CD14-positive monocyte (primary cell): ENCODE results near the gene RAMP1. TPM values are rescaled to one million over a fixed set of nuclear protein-coding genes. Genes with fewer than 3 reads are reported as not detected.

ENCODE experiments used
- DNase-seq, 3 donors: peaks; one replicate each; pipeline ENCODE4 v3.0.0-alpha.2; 2011 to 2022
- H2AFZ ChIP-seq: 2 replicates; pipeline ENCODE4 v1.6.0; 2012; ENCODE audit warnings: mild to moderate bottlenecking, low read depth, low read length, inconsistent platforms; ENCODE audit not compliant: insufficient read depth, poor library complexity, severe bottlenecking
- H3K27ac ChIP-seq, 2 donors: 1 replicate in 1 of 2; 2 replicates in 1 of 2; pipeline ENCODE4 v1.5.1; 2012 to 2013; ENCODE audit warnings: low read length in 2 of 2, control low read depth in 1 of 2, inconsistent platforms in 1 of 2, low read depth in 1 of 2, mild to moderate bottlenecking in 1 of 2
- H3K27me3 ChIP-seq, 2 donors: one replicate each; pipeline versions ENCODE4 v1.6.0 to v1.6.1; 2011 to 2013; ENCODE audit warnings: low read length in 2 of 2; ENCODE audit not compliant: control insufficient read depth in 2 of 2, insufficient read depth in 2 of 2
- H3K36me3 ChIP-seq, 2 donors: replicated peaks in 1 of 2; 1 replicate in 1 of 2; 2 replicates in 1 of 2; pipeline versions ENCODE4 v1.5.1 to v1.6.1; 2012 to 2013; ENCODE audit warnings: low read length in 2 of 2, control low read depth in 1 of 2, inconsistent platforms in 1 of 2, mild to moderate bottlenecking in 1 of 2; ENCODE audit not compliant: insufficient read depth in 2 of 2, control insufficient read depth in 1 of 2
- H3K4me1 ChIP-seq, 2 donors: 1 replicate in 1 of 2; 2 replicates in 1 of 2; pipeline versions ENCODE4 v1.5.1 to v1.6.1; 2012 to 2013; ENCODE audit warnings: low read length in 2 of 2, control low read depth in 1 of 2, inconsistent platforms in 1 of 2, mild to moderate bottlenecking in 1 of 2, moderate library complexity in 1 of 2; ENCODE audit not compliant: insufficient read depth in 2 of 2, control insufficient read depth in 1 of 2
- H3K4me2 ChIP-seq: replicated peaks from 2 replicates; pipeline ENCODE3; 2012; ENCODE audit warnings: low read length, moderate library complexity, mild to moderate bottlenecking; ENCODE audit not compliant: poor library complexity, severe bottlenecking; ENCODE audit errors: extremely low read depth
- H3K4me3 ChIP-seq, 3 experiments: fragments of 200-600 bp in 1 of 3; sonication (generic) in 1 of 3; replicated peaks in 1 of 3; 1 replicate in 2 of 3; 2 replicates in 1 of 3; pipeline ENCODE4 v1.5.1; 2011 to 2013; ENCODE audit warnings: low read length in 3 of 3, mild to moderate bottlenecking in 3 of 3, control low read depth in 2 of 3, low read depth in 2 of 3, inconsistent platforms in 1 of 3, moderate library complexity in 1 of 3
- H3K79me2 ChIP-seq: 2 replicates; pipeline ENCODE4 v1.6.0; 2012; ENCODE audit warnings: mild to moderate bottlenecking, control low read depth, inconsistent platforms, low read length, moderate library complexity; ENCODE audit not compliant: insufficient read depth
- H3K9ac ChIP-seq: 2 replicates; pipeline ENCODE4 v1.6.0; 2017; ENCODE audit warnings: low read length, mild to moderate bottlenecking; ENCODE audit not compliant: insufficient read depth, poor library complexity, severe bottlenecking
- H3K9me3 ChIP-seq, 2 donors: replicated peaks in 1 of 2; 1 replicate in 1 of 2; 2 replicates in 1 of 2; pipeline versions ENCODE4 v1.5.1 to v1.6.1; 2012 to 2013; ENCODE audit warnings: low read length in 2 of 2, control low read depth in 1 of 2; ENCODE audit not compliant: control insufficient read depth in 1 of 2, insufficient read depth in 1 of 2
- H4K20me1 ChIP-seq: 2 replicates; pipeline ENCODE4 v1.6.0; 2012; ENCODE audit warnings: mild to moderate bottlenecking, low read length, control low read depth, moderate library complexity; ENCODE audit not compliant: insufficient read depth
- H3K27ac Mint-ChIP-seq, 7 donors: one replicate each; pipeline ENCODE4 v1.8.0; 2020; ENCODE audit warnings: mild to moderate bottlenecking in 7 of 7, mixed read lengths in 7 of 7, moderate library complexity in 6 of 7, inconsistent platforms in 2 of 7
- H3K27me3 Mint-ChIP-seq, 3 donors: one replicate each; pipeline ENCODE4 v1.8.0; 2021 to 2022; ENCODE audit warnings: low read depth in 3 of 3, mild to moderate bottlenecking in 3 of 3, mixed read lengths in 3 of 3, moderate library complexity in 3 of 3, inconsistent platforms in 1 of 3
- H3K36me3 Mint-ChIP-seq, 2 donors: one replicate each; pipeline ENCODE4 v1.8.0; 2020; ENCODE audit warnings: mixed read lengths in 2 of 2, inconsistent platforms in 1 of 2, mild to moderate bottlenecking in 1 of 2
- H3K4me1 Mint-ChIP-seq: one replicate; pipeline ENCODE4 v1.8.0; 2020; ENCODE audit warnings: mild to moderate bottlenecking, mixed read lengths
- H3K4me3 Mint-ChIP-seq, 2 donors: one replicate each; pipeline ENCODE4 v1.8.0; 2020; ENCODE audit warnings: mild to moderate bottlenecking in 2 of 2, mixed read lengths in 2 of 2, moderate library complexity in 1 of 2
- H3K9me3 Mint-ChIP-seq, 7 donors: one replicate each; pipeline ENCODE4 v1.8.0; 2020 to 2022; ENCODE audit warnings: mixed read lengths in 7 of 7, mild to moderate bottlenecking in 6 of 7, moderate library complexity in 6 of 7, inconsistent platforms in 2 of 7
- WGBS: methylation state at CpG from one replicate; pipeline ENCODE4 v1.1.5; 2013; ENCODE audit warnings: missing lambda C conversion rate; ENCODE audit not compliant: insufficient coverage; 5-methylcytosine and 5-hydroxymethylcytosine counted together
- intact Hi-C, 2 donors: fragments of 100-400 bp; cut with micrococcal nuclease; formaldehyde crosslinking; loops; one replicate each; pipeline versions ENCODE4 v1.15.0 to v1.15.1; 2023
- polyA plus RNA-seq, 3 donors: library from polyadenylated mRNA; depleted of rRNA in 1 of 3; unstranded in 2 of 3; stranded (reverse) in 1 of 3; fragments of 300-500 nt in 2 of 3; fragments of >200 nt in 1 of 3; fragmentation: Illumina TruSeq in 2 of 3; gene quantifications; 1 replicate in 2 of 3; 2 replicates in 1 of 3; pipeline ENCODE4 v1.2.3, GENCODE V29; 2012 to 2021
- TF ChIP-seq, protein P1 (sequence below): fragments of 200-600 bp; IDR thresholded peaks from one replicate; pipeline ENCODE4 v1.8.0; 2022; ENCODE audit warnings: antibody characterized with exemption, mild to moderate bottlenecking

Gene RAMP1
- polyA plus RNA-seq, 3 donors: not detected

DNA sequence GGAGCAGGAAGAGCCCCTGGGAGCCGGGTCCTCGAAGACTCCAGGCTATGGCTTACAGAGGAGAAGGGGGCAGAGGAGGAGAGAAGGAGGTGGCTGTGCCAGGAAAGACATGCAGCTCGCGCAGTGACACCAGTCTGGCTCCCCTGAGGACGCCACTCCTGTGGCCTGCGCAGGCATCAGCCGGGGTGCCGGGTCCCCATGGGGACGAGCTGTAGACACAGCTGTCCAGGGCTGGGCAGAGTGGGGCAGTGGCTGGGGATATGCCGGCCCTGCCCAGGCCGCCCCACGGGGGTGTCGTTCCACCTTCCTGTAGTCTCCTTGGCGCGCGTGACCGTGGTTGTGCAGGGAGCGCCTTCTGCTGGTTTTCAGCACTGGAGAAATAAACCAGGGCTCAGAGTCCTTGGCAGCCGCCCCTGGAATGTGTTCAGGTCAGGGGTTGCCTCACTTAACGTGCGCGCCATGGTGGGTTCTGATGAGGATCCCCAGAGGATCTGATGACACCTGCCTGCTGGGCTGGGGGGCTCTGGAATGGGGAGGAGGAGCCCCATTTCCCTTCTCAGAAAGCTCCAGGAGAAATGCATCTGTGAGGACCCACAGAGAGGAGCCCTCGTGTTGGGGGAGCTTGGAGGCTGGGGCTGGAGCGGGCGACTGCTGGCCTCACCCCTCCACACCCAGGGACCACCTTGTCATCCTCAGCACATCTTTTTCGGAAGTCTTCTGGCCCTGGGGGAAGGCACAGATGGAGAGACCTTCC is 26.7 kb downstream of the RAMP1 start:
- no peak overlapping the region for H3K27ac ChIP-seq
- no peak for DNase-seq

DNA sequence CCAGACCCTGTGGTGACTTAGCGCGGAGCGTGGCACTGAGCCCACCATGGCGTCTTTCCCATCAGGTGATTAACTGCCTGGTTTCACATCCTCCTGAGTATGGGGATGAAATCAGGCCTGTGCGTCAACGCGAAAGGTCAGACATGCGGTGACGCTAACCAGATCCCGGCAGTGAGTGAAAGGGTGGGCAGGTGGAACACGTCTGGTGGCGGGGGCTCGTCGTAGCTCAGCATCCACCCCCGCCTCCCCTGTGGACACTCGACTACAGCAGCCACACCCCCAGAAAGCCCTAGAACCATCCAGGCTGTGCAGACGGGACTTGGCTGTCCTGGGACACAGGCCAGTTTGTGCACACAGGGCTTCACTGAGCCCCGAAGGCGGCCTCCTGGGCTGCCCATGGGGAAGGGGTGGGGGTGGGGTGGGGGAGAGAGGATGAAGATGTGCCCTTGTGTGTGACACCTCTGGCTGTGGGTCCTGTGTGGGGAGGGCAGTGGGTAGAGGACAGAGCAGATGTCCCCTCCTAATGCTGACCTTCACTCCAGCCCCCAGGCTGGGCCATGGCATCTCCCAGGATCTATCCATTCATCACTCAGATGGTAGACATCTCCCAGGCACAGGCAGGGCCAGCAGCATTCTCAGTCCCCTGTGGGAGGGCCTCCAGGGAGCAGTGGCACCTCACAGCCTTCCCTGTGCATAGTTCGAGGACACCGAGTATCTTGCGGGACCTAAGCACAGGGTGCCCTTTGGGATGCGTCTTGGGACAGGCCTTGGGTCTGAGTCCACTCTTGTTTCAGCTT is 27.5 kb downstream of the RAMP1 start:
- no peaks in the 10 kb centered on the region for H3K36me3 ChIP-seq
- no peak overlapping the region for H3K4me2 ChIP-seq
- TF ChIP-seq, protein P1, sequence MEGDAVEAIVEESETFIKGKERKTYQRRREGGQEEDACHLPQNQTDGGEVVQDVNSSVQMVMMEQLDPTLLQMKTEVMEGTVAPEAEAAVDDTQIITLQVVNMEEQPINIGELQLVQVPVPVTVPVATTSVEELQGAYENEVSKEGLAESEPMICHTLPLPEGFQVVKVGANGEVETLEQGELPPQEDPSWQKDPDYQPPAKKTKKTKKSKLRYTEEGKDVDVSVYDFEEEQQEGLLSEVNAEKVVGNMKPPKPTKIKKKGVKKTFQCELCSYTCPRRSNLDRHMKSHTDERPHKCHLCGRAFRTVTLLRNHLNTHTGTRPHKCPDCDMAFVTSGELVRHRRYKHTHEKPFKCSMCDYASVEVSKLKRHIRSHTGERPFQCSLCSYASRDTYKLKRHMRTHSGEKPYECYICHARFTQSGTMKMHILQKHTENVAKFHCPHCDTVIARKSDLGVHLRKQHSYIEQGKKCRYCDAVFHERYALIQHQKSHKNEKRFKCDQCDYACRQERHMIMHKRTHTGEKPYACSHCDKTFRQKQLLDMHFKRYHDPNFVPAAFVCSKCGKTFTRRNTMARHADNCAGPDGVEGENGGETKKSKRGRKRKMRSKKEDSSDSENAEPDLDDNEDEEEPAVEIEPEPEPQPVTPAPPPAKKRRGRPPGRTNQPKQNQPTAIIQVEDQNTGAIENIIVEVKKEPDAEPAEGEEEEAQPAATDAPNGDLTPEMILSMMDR: no peak
- Mint-ChIP-seq H3K27me3 (no peaks in the 10 kb centered on the region), H3K4me3 (no peak overlapping the region), H3K27ac (no peak overlapping the region), H3K4me1 (peaks cover 8% of the 10 kb centered on the region), H3K36me3 (no peaks in the 10 kb centered on the region), H3K9me3 (no peaks in the 10 kb centered on the region)
- H3K9me3 ChIP-seq: no peaks in the 10 kb centered on the region
- no peak overlapping the region for H3K9ac ChIP-seq
- intact Hi-C loops: no loop called here
- no peak overlapping the region for H3K27ac ChIP-seq
- no peak for DNase-seq
- no peaks in the 10 kb centered on the region for H4K20me1 ChIP-seq
- 91% methylated on average over 14 of the region's 23 CpGs for WGBS
- H3K27me3 ChIP-seq: no peaks in the 10 kb centered on the region
- H3K79me2 ChIP-seq: no peaks in the 10 kb centered on the region
- no peak overlapping the region for H3K4me3 ChIP-seq
- H2AFZ ChIP-seq: no peak overlapping the region
- H3K4me1 ChIP-seq: no peaks in the 10 kb centered on the region

More for the DNA sequence above, 26.7 kb downstream of the RAMP1 start:
- no peak overlapping the region for H3K4me3 ChIP-seq
- H3K4me2 ChIP-seq: no peak overlapping the region
- H3K9me3 Mint-ChIP-seq: no peaks in the 10 kb centered on the region
- no peaks in the 10 kb centered on the region for H3K4me1 ChIP-seq
- WGBS: 95% methylated on average over 21 of the region's 26 CpGs
- H3K36me3 ChIP-seq: no peaks in the 10 kb centered on the region
- no peaks in the 10 kb centered on the region for H3K79me2 ChIP-seq
- no peaks in the 10 kb centered on the region for H3K36me3 Mint-ChIP-seq
- no peak overlapping the region for H2AFZ ChIP-seq
- H3K27ac Mint-ChIP-seq: no peak overlapping the region
- H4K20me1 ChIP-seq: no peaks in the 10 kb centered on the region
- TF ChIP-seq, protein P1: no peak
- H3K9me3 ChIP-seq: no peaks in the 10 kb centered on the region
- no peak overlapping the region for H3K9ac ChIP-seq
- H3K27me3 ChIP-seq: no peaks in the 10 kb centered on the region
- intact Hi-C loops: no loop called here
- H3K27me3 Mint-ChIP-seq: no peaks in the 10 kb centered on the region
- peaks cover 8% of the 10 kb centered on the region for H3K4me1 Mint-ChIP-seq
- no peak overlapping the region for H3K4me3 Mint-ChIP-seq
